HG03280 (cell line): Measurements from ENCODE around the gene OR5K1.

Experiments used
- ATAC-seq: cut with Tn5 transposase; IDR thresholded peaks from one replicate; pipeline ENCODE4 v1.9.1; 2021; ENCODE audit warnings: mild to moderate bottlenecking, moderate library complexity; ENCODE audit not compliant: unreplicated experiment

The OR5K1 gene

GRCh38 chr3:98513736-98514135, 50.7 kb downstream of the OR5K1 start:
- ATAC-seq = no peak

DNA sequence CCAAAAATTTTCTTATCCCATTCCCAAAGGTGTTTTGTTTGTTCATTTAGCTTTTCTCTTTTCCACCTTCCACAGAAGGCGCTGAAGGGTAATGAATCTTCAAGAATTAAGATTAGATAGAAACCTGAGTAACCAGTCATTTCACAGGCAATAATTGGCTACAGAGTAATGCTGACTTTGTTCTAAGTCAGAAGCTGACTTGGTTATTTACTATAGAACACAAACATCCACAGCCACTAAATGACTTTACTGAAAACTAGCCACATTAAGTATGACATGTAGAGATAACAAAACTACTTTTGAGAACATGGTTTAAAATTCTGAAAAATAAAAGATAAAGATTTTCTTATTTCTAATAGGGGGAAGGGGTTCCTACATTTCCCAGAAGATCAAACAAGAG, 51.9 kb downstream of the OR5K1 start:
- ATAC-seq = no peak

DNA sequence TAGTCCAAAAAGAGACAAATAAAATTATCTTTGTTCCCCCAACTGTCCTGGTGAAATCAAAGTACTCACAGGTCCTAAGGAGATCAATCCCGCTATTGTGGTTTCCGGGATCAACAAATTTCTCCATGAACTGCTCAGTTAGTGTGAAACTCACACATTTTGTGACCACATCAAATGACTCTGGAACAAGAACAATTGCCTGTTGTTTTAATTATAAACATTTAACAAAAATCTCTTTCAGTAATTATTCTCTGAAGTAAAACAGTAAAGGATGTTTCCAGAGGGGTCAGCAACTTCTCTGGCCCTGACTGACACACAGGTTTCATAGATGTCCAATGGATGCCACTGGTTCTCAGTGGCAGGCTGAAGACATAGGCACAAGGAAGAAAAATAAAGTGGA, 55.8 kb downstream of the OR5K1 start:
- no peak for ATAC-seq

- ATAC-seq = no peak
Measured at GRCh38 chr3:98519351-98519750, 56.4 kb downstream of the OR5K1 start.

DNA sequence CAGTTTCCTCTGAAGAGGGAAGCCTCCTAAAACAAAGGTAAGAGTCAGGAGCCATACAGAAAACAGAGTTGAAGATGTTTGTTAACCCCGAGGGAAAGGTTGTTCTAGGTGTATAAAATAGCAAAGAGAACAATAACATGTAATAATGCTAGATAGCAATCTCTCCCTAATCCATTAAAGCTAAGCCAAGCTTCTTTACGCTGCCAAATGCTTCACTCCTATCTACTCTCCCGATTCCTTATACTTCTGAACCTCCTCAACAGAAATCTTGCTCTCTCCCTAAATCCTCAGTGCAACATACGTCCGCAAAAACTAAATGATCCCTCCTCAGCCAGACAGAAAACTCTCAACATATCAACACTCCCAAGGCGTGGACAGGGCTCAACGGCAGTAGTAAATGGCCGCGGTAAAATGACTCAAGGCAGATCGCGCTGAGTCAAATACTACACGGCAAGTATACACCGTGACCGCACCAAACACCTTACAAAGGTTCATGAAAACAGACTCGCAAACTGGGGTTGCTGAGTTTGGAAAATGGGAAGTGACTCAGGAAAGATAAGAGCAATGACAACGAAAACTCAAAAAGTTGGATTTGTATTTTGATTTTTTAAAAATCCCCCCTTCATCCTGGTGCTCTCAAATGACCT, 59.0 kb downstream of the OR5K1 start:
- peak; percentile 41 for ATAC-seq
